ENCODE results near the gene AAK1.

AAK1 gene

GRCh38 chr2:69521747-69522146 lies 121.8 kb downstream of the AAK1 start:
- H3K4me3 ChIP-seq (replicated peaks; ENCODE audit: low read depth, low read length), result no peak overlapping the region
- TF ChIP-seq, protein P1, sequence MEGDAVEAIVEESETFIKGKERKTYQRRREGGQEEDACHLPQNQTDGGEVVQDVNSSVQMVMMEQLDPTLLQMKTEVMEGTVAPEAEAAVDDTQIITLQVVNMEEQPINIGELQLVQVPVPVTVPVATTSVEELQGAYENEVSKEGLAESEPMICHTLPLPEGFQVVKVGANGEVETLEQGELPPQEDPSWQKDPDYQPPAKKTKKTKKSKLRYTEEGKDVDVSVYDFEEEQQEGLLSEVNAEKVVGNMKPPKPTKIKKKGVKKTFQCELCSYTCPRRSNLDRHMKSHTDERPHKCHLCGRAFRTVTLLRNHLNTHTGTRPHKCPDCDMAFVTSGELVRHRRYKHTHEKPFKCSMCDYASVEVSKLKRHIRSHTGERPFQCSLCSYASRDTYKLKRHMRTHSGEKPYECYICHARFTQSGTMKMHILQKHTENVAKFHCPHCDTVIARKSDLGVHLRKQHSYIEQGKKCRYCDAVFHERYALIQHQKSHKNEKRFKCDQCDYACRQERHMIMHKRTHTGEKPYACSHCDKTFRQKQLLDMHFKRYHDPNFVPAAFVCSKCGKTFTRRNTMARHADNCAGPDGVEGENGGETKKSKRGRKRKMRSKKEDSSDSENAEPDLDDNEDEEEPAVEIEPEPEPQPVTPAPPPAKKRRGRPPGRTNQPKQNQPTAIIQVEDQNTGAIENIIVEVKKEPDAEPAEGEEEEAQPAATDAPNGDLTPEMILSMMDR (IDR thresholded peaks at IDR 0.05; ENCODE audit: low read length, missing control alignments), result no peak
- no peak for DNase-seq (ENCODE audit: low read depth)

GRCh38 chr2:69518841-69519240 lies 124.7 kb downstream of the AAK1 start:
- no peak overlapping the region for H3K4me3 ChIP-seq (replicated peaks; ENCODE audit: low read depth, low read length)
- TF ChIP-seq, protein P1 (IDR thresholded peaks at IDR 0.05; ENCODE audit: low read length, missing control alignments), result no peak
- DNase-seq (ENCODE audit: low read depth), result no peak

- peak; percentile 48 for DNase-seq (ENCODE audit: low read depth)
- H3K4me3 ChIP-seq (replicated peaks; ENCODE audit: low read depth, low read length), result no peak overlapping the region
- TF ChIP-seq, protein P1 (IDR thresholded peaks at IDR 0.05; ENCODE audit: low read length, missing control alignments), result no peak
Observed at GRCh38 chr2:69517410-69517809, 126.1 kb downstream of the AAK1 start.

- DNase-seq (ENCODE audit: low read depth), result no peak
- TF ChIP-seq, protein P1 (IDR thresholded peaks at IDR 0.05; ENCODE audit: low read length, missing control alignments), result no peak
- H3K4me3 ChIP-seq (replicated peaks; ENCODE audit: low read depth, low read length), result no peak overlapping the region
Observed at GRCh38 chr2:69514819-69515218, 128.7 kb downstream of the AAK1 start.

DNA sequence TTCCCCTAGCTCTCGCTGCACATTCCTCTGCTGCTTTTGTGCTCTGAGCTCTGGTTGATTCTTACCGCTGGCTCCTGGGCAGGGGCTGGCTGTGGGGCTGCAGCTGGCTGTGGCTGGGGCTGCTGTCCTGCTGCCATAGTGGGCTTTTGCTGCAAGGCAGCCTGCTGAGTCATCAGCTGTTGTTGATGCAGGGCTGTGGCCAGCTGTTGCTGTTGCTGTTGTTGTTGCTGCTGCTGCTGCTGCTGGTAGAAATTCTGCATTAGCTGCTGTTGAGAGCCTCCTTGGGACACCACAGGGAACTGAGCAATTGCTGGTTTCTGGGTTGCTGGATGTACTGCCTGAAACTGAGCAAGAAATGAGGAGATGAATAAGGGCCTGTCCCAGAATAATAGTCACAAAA lies 129.1 kb downstream of the AAK1 start:
- DNase-seq (ENCODE audit: low read depth), result peak; percentile 85
- TF ChIP-seq, protein P1 (IDR thresholded peaks at IDR 0.05; ENCODE audit: low read length, missing control alignments), result no peak
- H3K4me3 ChIP-seq (replicated peaks; ENCODE audit: low read depth, low read length), result no peak overlapping the region

DNA sequence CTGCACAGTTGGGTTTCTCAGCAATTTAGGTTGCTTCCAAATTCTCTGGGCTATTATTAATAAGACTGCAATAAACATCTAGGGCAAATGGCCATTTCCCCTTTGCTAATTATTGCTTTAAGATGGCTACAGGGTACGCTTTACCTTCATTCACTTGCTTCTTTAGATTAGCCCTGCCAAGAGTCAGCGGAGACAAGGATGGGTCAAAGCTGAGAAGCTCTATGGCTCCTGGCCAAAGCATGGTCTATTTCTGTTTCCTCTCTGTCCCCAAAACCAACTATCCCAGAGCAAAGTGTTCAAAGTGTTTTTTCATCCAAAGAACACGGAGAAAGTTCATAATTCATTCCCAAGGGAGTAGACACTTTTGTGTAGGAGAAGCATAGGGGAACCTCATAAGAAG lies 131.1 kb downstream of the AAK1 start:
- DNase-seq (ENCODE audit: low read depth), result no peak

DNA sequence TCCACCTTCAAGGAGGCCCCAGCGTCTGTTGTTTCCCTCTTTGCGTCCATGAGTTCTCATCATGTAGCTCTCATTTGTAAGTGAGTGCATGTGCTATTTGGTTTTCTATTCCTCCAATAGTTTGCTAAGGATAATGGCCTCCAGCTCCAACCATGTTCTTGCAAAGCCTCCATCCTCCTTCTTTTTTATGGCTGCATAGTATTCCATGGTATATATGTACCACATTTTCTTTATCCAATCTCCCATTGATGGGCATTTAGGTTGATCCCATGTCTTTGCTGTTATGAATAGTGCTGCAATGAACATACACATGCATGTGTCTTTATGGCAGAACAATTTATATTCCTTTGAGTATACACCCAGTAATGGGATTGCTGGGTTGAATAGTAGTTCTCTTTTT lies 133.3 kb downstream of the AAK1 start:
- DNase-seq (ENCODE audit: low read depth), result no peak
- TF ChIP-seq, protein P1 (IDR thresholded peaks at IDR 0.05; ENCODE audit: low read length, missing control alignments), result no peak
- H3K4me3 ChIP-seq (replicated peaks; ENCODE audit: low read depth, low read length), result no peak overlapping the region

More for the DNA sequence above, 131.1 kb downstream of the AAK1 start:
- TF ChIP-seq, protein P1 (IDR thresholded peaks at IDR 0.05; ENCODE audit: low read length, missing control alignments), result no peak
- H3K4me3 ChIP-seq (replicated peaks; ENCODE audit: low read depth, low read length), result no peak overlapping the region

Data from fibroblast of pulmonary artery (primary cell).